Common myeloid progenitor, CD34-positive (primary cell): ENCODE data around the gene ADCYAP1R1.

Experiments
- CTCF ChIA-PET: fragments of 350-600 bp; sonication (Branson Sonifier 250); formaldehyde crosslinking; loops from one replicate; lab custom pipeline; 2021; ENCODE audit warnings: antibody characterized with exemption; lab: Charles Lee
- POLR2A ChIA-PET: fragments of 350-600 bp; sonication (Branson Sonifier 250); formaldehyde crosslinking; loops from one replicate; lab custom pipeline; 2021; ENCODE audit warnings: antibody characterized with exemption; lab: Charles Lee
- DNase-seq, 3 donors: peaks; one replicate each; pipeline versions ENCODE4 v3.0.0 to v3.0.0-alpha.2; 2013
- H3K27ac ChIP-seq, 2 experiments: 1 replicate in 1 of 2; 2 replicates in 1 of 2; pipeline ENCODE4 v1.7.0; 2013; ENCODE audit warnings: inconsistent platforms in 2 of 2, low read length in 2 of 2, mild to moderate bottlenecking in 2 of 2, low read depth in 1 of 2, moderate library complexity in 1 of 2; ENCODE audit not compliant: severe bottlenecking in 2 of 2, insufficient read depth in 1 of 2, poor library complexity in 1 of 2
- H3K27me3 ChIP-seq, 5 experiments: replicated peaks in 2 of 5; 1 replicate in 3 of 5; 2 replicates in 2 of 5; pipeline versions ENCODE4 v1.6.1 to v1.7.0; 2013; ENCODE audit warnings: low read length in 4 of 5, mild to moderate bottlenecking in 2 of 5, moderate library complexity in 2 of 5, inconsistent platforms in 1 of 5; ENCODE audit not compliant: insufficient read depth in 5 of 5, control insufficient read depth in 4 of 5
- H3K36me3 ChIP-seq, 4 experiments: 1 replicate in 2 of 4; 2 replicates in 2 of 4; pipeline versions ENCODE4 v1.6.1 to v1.7.0; 2013; ENCODE audit warnings: low read length in 3 of 4, control low read depth in 1 of 4, mild to moderate bottlenecking in 1 of 4; ENCODE audit not compliant: control insufficient read depth in 4 of 4, insufficient read depth in 4 of 4
- H3K4me1 ChIP-seq, 4 experiments: 1 replicate in 3 of 4; 2 replicates in 1 of 4; pipeline versions ENCODE4 v1.6.1 to v1.7.1; 2013; ENCODE audit warnings: low read length in 3 of 4, mild to moderate bottlenecking in 3 of 4, control low read depth in 1 of 4, inconsistent platforms in 1 of 4, moderate library complexity in 1 of 4; ENCODE audit not compliant: control insufficient read depth in 4 of 4, insufficient read depth in 4 of 4; ENCODE audit errors: control extremely low read depth in 1 of 4
- H3K4me3 ChIP-seq, 7 experiments: 1 replicate in 4 of 7; 2 replicates in 3 of 7; pipeline versions ENCODE4 v1.5.1 to v1.7.0; 2013; ENCODE audit warnings: mild to moderate bottlenecking in 7 of 7, low read length in 6 of 7, moderate library complexity in 6 of 7, inconsistent platforms in 2 of 7, low read depth in 2 of 7, control low read depth in 1 of 7; ENCODE audit not compliant: insufficient read depth in 4 of 7, control insufficient read depth in 1 of 7; ENCODE audit errors: extremely low read depth in 1 of 7
- H3K9me3 ChIP-seq, 5 experiments: 1 replicate in 4 of 5; 2 replicates in 1 of 5; pipeline versions ENCODE4 v1.6.1 to v1.7.1; 2013; ENCODE audit warnings: low read length in 4 of 5, mild to moderate bottlenecking in 2 of 5, inconsistent platforms in 1 of 5, low read depth in 1 of 5, moderate library complexity in 1 of 5; ENCODE audit not compliant: control insufficient read depth in 4 of 5, insufficient read depth in 2 of 5; ENCODE audit errors: control extremely low read depth in 1 of 5
- WGBS: methylation state at CpG from one replicate; pipeline ENCODE4 v1.1.5; 2013; ENCODE audit not compliant: insufficient coverage; 5-methylcytosine and 5-hydroxymethylcytosine counted together

ADCYAP1R1 gene

DNA sequence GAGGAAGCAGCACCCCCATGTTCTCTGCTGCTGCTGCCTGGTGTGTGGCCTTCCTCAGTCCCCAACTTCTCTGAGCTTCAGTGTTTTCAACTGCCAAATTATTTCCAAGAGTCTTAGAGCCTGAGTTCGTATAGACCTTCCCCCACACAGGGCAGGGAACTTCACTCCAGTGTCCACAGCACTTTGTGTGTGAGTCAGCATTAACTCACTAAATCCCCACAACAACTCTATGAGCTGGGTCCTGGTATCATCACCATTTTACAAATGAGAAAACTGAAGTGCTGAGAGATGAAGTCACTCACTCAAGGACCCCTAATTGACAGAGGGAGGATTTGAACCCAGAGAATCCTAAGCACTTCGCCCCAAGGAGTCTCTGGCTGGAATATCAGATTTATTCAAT is 48.3 kb downstream of the ADCYAP1R1 start:
- 89% methylated on average over 1 of the region's 2 CpGs for WGBS
- no peak overlapping the region for H3K4me3 ChIP-seq
- POLR2A ChIA-PET, result no interaction called here
- peaks cover 0 to 26% (median 3%) of the 10 kb centered on the region in 5 experiments for H3K27me3 ChIP-seq
- DNase-seq, result no peak
- H3K4me1 ChIP-seq, result no peaks in the 10 kb centered on the region
- CTCF ChIA-PET, result interaction anchor here (1.2 kb wide), 1 partner anchor 22 kb away, joined by 3 read pairs; no protein-coding TSS in a partner anchor
- no peaks in the 10 kb centered on the region for H3K9me3 ChIP-seq
- H3K36me3 ChIP-seq, result no peaks in the 10 kb centered on the region
- no peak overlapping the region for H3K27ac ChIP-seq

DNA sequence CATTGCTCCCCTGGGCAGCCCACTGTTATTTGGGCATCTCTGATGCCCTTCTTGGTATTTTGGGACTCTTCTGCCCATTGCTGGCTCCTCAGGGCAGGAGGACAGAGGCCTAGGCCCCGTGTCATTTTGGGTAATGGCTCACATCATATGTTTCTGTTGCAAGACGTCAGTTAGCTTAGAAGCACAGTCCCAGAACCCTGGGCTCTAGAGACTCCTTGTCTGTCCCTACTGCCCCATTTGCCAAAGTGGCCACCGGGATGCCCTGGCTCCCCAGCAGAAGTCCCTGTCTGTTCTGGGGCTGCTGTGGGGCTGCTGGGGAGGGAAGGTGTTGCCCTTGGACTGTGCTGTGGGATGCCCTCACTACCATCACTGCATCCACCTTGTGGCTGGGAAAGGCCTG is 48.8 kb downstream of the ADCYAP1R1 start:
- Histone ChIP-seq H3K4me1 (no peaks in the 10 kb centered on the region), H3K27ac (no peak overlapping the region), H3K27me3 (peaks cover 0 to 25% (median 3%) of the 10 kb centered on the region in 5 experiments), H3K4me3 (no peak overlapping the region), H3K9me3 (no peaks in the 10 kb centered on the region), H3K36me3 (no peaks in the 10 kb centered on the region)
- ChIA-PET CTCF (no interaction called here), POLR2A (interaction anchor here (0.6 kb wide), 1 partner anchor 305 kb away, joined by 3 read pairs; no protein-coding TSS in a partner anchor)
- no peak for DNase-seq
- WGBS, result 93% methylated on average over 3 of the region's 3 CpGs

DNA sequence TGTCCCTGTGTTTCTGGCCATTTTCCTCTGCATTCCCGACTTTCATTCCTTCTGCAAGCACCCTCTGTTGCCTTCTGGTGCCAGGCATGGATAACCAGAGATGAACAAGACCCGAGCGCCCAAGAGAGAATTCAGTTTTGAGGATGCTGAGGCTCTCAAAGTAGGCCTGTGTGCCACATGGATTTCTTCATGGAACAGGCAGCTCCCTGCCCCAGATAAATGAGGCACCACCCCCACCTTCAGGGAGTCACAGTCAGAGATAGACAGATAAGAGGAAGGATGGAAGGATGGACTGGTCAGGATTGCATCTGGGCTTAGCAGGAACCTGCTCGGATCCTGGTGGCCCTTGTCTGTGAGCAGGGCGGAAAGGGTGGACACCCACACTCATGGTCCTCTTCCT is 49.4 kb downstream of the ADCYAP1R1 start:
- Histone ChIP-seq H3K27me3 (peaks cover 0 to 19% (median 3%) of the 10 kb centered on the region in 5 experiments), H3K4me1 (no peaks in the 10 kb centered on the region), H3K4me3 (no peak overlapping the region), H3K9me3 (no peaks in the 10 kb centered on the region), H3K27ac (no peak overlapping the region), H3K36me3 (no peaks in the 10 kb centered on the region)
- 94% methylated on average over 5 of the region's 5 CpGs for WGBS
- CTCF ChIA-PET, result interaction anchor here (2.8 kb wide), 1 partner anchor 20 kb away, joined by 12 read pairs; no protein-coding TSS in a partner anchor
- DNase-seq, result no peak
- POLR2A ChIA-PET, result no interaction called here

- ChIA-PET CTCF (interaction anchor here (1.0 to 2.8 kb wide), 2 partner anchors 19 to 119 kb away, joined by 3 to 12 read pairs; no protein-coding TSS in a partner anchor), POLR2A (no interaction called here)
Measured at GRCh38 chr7:31102151-31102972, 50.3 kb downstream of the ADCYAP1R1 start.

DNA sequence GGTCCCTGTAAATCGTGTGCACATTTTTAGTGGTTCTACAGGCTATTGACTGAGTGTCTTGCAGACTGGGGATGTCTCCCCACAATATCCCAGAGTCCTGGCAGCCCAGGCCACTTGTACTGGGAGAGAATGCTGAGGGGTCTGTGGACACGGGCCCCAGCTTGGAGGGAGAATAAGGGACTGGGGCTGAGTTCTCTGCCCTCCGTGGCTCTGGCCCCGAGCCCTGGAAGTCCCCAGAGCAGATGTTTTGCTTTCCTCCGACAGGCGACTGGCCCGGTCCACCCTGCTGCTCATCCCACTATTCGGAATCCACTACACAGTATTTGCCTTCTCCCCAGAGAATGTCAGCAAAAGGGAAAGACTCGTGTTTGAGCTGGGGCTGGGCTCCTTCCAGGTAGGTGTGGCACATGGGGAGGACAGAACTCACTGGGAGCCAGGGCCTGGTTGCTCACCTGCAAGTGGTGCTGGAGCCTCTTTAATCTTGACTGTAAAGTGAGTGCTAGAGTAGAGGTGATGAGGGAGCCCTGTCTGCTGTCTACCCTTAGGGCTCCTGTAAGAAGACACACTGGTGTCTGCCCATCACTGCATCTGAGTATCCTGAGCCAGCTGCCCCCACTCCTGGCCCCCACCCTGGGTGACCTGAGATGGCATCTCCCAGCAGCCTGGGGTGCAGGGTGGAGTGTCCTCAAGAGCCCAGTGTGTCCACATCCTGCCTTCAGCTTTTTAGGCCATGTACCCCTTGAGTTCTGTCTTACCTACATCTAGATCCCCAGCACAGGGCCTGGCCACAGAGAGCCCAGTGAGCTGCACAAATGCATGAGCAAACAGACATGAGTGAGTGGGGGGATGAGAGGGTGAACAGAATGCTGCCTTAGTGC is 51.1 kb downstream of the ADCYAP1R1 start:
- Histone ChIP-seq H3K4me1 (no peaks in the 10 kb centered on the region), H3K27me3 (peaks cover 0 to 16% (median 3%) of the 10 kb centered on the region in 5 experiments), H3K4me3 (no peak overlapping the region), H3K9me3 (no peaks in the 10 kb centered on the region), H3K27ac (no peak overlapping the region), H3K36me3 (no peaks in the 10 kb centered on the region)
- WGBS, result 91% methylated on average over 3 of the region's 9 CpGs
- DNase-seq, result no peak
- POLR2A ChIA-PET, result no interaction called here
- CTCF ChIA-PET, result interaction anchor here (1.0 to 2.8 kb wide), 4 partner anchors 16 to 120 kb away, joined by 3 to 12 read pairs (median 3); no protein-coding TSS in a partner anchor

More at GRCh38 chr7:31102151-31102972, 50.3 kb downstream of the ADCYAP1R1 start:
- no peaks in the 10 kb centered on the region for H3K9me3 ChIP-seq
- no peak for DNase-seq
- no peaks in the 10 kb centered on the region for H3K4me1 ChIP-seq
- H3K36me3 ChIP-seq, result no peaks in the 10 kb centered on the region
- H3K27ac ChIP-seq, result no peak overlapping the region
- WGBS, result 85% methylated on average over 12 of the region's 12 CpGs
- peaks cover 0 to 16% (median 3%) of the 10 kb centered on the region in 5 experiments for H3K27me3 ChIP-seq
- H3K4me3 ChIP-seq, result no peak overlapping the region

- no peaks in the 10 kb centered on the region for H3K36me3 ChIP-seq
- ChIA-PET CTCF (interaction anchor here (1.1 to 2.8 kb wide), 4 partner anchors 15 to 28 kb away, joined by 3 to 12 read pairs (median 4); no protein-coding TSS in a partner anchor), POLR2A (no interaction called here)
- H3K4me1 ChIP-seq, result no peaks in the 10 kb centered on the region
- WGBS, result 94% methylated on average over 8 of the region's 8 CpGs
- DNase-seq, result no peak
- H3K27me3 ChIP-seq, result peaks cover 0 to 10% (median 0%) of the 10 kb centered on the region in 5 experiments
- H3K4me3 ChIP-seq, result no peak overlapping the region
- H3K9me3 ChIP-seq, result no peaks in the 10 kb centered on the region
- no peak overlapping the region for H3K27ac ChIP-seq
Measured at GRCh38 chr7:31104361-31105255, 52.5 kb downstream of the ADCYAP1R1 start.
